Stomach smooth muscle (tissue), 2 donors: ENCODE data around the gene NODAL.

Source experiments
- H3K27ac ChIP-seq: one replicate; pipeline ENCODE4 v1.7.0; 2013; ENCODE audit warnings: mild to moderate bottlenecking, low read length, inconsistent platforms
- H3K27me3 ChIP-seq, 2 donors: one replicate each; pipeline ENCODE4 v1.7.0; 2013; ENCODE audit warnings: low read length in 2 of 2; ENCODE audit not compliant: insufficient read depth in 2 of 2, control insufficient read depth in 1 of 2
- H3K36me3 ChIP-seq, 2 donors: one replicate each; pipeline ENCODE4 v1.7.0; 2013; ENCODE audit warnings: low read length in 2 of 2; ENCODE audit not compliant: control insufficient read depth in 2 of 2, insufficient read depth in 2 of 2
- H3K4me1 ChIP-seq: one replicate; pipeline ENCODE4 v1.7.0; 2013; ENCODE audit warnings: low read length; ENCODE audit not compliant: control insufficient read depth, insufficient read depth
- H3K4me3 ChIP-seq, 2 donors: one replicate each; pipeline ENCODE4 v1.7.0; 2013; ENCODE audit warnings: low read length in 2 of 2
- H3K9ac ChIP-seq, 2 donors: one replicate each; pipeline ENCODE4 v1.7.0; 2013; ENCODE audit warnings: low read length in 2 of 2, mild to moderate bottlenecking in 1 of 2
- H3K9me3 ChIP-seq, 2 donors: one replicate each; pipeline ENCODE4 v1.7.0; 2013; ENCODE audit warnings: low read length in 2 of 2; ENCODE audit not compliant: control insufficient read depth in 2 of 2
- donor health status: healthy.
- donor health status: Pancreatic carcinoma.

The NODAL gene

DNA sequence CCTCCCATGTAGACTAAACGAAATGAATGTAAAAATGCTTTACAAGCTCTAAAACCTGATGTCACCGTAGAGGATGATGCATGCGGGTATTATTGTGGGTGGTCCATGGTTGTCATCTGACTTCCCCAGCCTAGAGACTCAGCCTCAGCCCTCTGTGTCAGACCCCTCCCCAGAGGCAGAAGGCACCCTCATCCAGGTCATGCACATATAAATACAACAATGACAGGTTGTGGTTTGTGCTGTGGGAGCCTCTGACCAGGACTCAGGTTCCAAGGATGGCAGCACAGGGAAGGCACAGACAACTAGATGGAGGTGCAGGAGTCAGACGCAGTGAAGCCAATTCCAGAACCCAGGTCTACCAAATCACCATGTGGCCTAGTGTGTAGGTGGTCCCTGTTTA lies 3.3 kb upstream of the NODAL start:
- H3K27ac ChIP-seq, result no peak overlapping the region
- peaks cover 5 to 17% of the 10 kb centered on the region in 2 donors for H3K27me3 ChIP-seq

DNA sequence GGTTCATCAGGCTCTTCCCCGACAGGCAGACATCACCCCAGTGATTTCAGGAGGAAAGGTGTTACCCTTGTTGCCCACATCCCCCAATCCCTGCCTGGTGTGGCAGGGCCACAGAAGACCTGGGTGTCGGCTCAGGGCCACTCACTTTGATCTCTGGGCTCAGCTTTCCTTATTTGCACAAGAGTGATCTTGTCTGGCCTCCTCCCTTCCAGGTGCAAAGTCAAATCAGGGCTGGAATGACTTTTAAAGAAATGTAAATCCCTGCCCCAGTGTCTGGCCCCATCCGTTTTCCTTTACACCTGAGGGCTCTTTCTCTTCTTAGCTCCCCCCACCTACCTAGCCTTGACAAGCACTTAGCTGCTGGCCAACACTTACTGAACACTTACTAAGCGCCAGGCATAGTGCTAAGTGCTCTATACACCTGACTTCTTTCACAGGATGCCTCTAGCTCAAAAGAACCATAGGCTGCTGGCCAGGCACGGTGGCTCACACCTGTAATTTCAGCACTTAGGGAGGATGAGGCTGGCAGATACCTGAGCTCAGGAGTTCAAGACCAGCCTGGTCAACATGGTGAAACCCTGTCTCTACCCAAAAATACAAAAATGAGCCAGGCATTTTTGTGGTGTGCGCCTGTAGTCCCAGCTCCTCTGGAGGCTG lies 979 bp upstream of the NODAL start:
- Histone ChIP-seq H3K9ac (no peak overlapping the region), H3K9me3 (no peaks in the 10 kb centered on the region), H3K4me3 (no peak overlapping the region), H3K36me3 (no peaks in the 10 kb centered on the region), H3K27ac (no peak overlapping the region), H3K4me1 (peaks cover 30% of the 10 kb centered on the region), H3K27me3 (peaks cover 5 to 17% of the 10 kb centered on the region in 2 donors)

More for the DNA sequence above, 3.3 kb upstream of the NODAL start:
- Histone ChIP-seq H3K9ac (no peak overlapping the region), H3K4me1 (peaks cover 42% of the 10 kb centered on the region), H3K4me3 (no peak overlapping the region), H3K36me3 (no peaks in the 10 kb centered on the region), H3K9me3 (no peaks in the 10 kb centered on the region)

DNA sequence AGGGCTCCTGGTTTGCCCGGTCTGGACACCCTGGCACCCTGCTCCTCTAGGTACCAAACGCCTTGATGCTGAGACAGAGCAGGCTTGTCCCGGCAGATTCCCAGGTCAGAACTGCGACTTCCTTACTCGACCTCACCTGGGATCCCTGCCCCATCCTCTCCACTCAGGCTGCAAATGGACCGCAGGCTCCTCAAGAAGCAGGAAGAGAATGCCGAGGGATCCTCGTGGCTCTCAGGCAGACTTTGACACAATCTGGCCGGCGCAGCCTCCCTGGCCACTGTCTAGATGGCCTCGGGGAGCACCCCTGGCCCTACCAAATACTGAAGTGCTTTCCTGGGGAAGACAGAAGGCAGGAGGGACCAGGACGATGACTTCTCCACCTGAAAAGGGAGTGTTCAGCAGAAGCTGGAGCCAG lies 421 bp upstream of the NODAL start:
- Histone ChIP-seq H3K36me3 (no peaks in the 10 kb centered on the region), H3K9ac (no peak overlapping the region), H3K27ac (no peak overlapping the region), H3K27me3 (peaks cover 5 to 17% of the 10 kb centered on the region in 2 donors), H3K4me1 (peaks cover 27% of the 10 kb centered on the region), H3K9me3 (no peaks in the 10 kb centered on the region), H3K4me3 (no peak overlapping the region)

DNA sequence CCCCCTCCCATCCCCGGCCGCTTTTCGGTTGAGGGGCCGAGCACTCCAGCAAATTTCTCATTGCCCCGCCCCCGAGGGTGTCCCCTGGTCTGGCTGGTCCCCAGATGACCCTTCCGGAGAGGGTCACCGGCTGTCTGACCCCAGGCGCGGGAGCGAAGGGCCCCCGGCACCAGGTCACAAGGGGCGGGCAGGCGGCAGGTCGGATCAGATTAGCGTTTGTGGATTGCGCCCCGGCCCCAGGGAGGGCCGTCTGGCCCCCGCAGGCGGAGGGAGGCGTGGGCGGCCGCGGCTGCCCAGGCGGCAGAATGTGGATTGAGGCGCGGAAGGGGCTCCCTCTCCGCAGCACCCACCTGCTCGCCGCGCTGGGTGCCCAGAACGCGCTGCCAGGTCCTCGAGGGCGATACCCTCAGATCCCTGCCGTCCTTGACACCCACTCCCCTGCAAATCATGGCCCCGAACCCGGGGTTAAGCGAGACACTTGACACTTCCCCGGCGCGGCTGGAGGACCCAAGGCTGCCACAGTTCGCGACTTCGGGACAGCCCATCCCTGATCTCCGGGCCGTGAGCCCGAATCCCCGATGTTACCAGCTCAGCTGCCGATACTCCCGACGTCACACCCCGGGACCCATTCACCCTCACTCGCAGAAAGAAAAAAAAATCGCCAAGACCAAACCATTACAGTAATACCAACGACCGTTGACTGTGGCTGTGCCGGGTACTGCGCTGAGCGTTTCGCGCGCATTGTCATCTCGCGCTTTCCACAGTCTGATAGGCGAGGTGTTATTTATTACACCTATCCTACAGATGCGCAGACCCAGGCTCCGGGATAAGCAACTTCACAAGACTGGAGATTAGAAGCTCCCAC lies 953 bp downstream of the NODAL start:
- Histone ChIP-seq H3K4me3 (peak overlapping the region; percentile 46 to 64), H3K4me1 (peaks cover 14% of the 10 kb centered on the region), H3K27me3 (peaks cover 5 to 17% of the 10 kb centered on the region in 2 donors), H3K9ac (peak overlapping the region in 1 of 2 donors; percentile 2), H3K27ac (no peak overlapping the region), H3K36me3 (no peaks in the 10 kb centered on the region), H3K9me3 (no peaks in the 10 kb centered on the region)

DNA sequence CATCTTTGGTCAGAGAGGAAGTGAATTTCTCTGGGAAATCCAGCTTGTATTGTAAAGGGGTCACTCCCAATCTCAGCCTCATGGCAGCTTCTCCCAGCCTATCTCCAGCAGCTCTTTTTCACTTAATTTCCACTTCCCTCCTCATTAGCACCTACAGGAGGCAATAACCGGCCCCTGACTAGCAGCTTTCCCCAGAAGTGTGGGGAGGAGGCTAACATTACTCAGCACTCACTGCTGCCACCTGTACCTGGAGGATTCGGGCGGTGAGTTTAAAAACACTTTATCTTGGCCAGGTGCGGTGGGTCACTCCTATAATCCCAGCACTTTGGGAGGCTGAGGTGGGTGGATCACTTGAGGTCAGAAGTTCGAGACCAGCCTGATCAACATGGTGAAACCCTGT lies 3.8 kb downstream of the NODAL start:
- Histone ChIP-seq H3K4me3 (no peak overlapping the region), H3K27me3 (peaks cover 5 to 17% of the 10 kb centered on the region in 2 donors), H3K4me1 (peaks cover 14% of the 10 kb centered on the region), H3K9me3 (no peaks in the 10 kb centered on the region), H3K27ac (no peak overlapping the region), H3K9ac (no peak overlapping the region), H3K36me3 (no peaks in the 10 kb centered on the region)

DNA sequence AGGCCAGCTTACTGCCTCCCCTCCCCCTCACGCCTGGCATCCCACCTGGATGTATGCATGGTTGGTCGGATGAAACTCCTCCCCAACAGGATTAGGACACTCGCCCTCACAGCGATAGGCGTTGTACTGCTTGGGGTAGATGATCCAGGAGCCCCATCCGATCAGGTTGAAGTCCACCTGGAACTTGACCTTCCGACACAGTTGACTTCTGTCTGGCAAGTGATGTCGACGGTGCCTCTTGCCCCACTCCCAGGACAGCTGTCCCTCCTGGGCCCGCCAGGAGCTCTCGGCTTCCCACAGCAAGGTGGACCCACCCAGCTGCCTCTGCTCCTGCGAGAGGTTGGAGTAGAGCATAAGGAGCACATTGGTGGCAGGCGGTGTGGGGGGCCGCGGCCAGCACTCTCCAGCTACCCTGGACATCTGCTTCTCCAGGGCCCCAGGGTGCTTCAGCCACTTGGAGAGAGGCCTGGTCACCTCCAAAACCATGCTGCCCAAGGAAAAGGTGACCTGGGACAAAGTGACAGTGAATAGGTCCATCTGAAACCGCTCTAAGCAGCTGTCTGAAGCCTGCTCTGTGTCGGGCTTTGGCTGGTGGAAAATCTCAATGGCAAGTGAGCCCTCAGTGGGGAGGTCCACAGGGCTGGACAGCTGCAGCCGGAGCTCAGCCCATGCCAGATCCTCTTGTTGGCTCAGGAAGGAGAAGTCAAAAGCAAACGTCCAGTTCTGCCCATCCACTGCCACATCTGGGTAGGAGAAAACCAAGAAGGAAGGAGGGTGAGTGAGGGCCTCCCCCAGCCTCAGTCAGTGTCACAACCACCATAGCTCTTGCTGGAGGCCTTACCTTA lies 6.0 kb downstream of the NODAL start:
- Histone ChIP-seq H3K4me1 (peaks cover 26% of the 10 kb centered on the region), H3K9me3 (no peaks in the 10 kb centered on the region), H3K27me3 (peaks cover 0 to 3% of the 10 kb centered on the region in 2 donors), H3K4me3 (no peak overlapping the region), H3K9ac (no peak overlapping the region), H3K27ac (no peak overlapping the region), H3K36me3 (no peaks in the 10 kb centered on the region)

DNA sequence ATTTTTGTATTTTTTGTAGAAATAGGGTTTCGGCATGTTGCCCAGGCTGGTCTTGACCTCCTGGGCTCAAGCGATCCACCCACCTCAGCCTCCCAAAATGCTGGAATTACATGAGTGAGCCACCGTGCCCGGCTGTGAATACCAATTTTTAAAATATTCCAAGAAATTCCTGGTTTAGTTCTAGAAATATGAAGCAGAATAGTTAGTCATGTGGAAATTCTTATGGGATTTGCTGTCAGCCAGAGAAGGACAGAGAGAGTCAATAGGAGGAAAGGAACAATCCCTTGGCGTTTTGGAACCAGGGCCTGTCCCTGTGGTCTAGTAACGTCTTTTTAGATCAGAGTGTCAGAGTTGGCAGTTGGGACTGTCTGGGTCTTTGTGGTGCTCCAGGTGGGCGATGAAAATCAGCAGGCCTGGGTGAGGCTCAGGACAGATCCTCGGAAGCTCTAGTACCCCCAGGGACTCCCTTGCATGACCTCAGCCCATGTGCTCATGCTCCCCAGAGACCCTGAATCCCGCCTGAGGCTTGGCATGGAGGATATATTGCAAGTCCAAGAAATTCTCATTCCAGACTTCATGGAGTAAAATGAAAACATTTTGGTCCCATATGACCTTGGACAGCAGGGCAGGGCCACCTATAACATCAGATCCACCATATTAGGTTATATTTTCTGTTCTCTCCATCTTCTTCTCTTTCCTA lies 7.8 kb downstream of the NODAL start:
- no peaks in the 10 kb centered on the region for H3K9me3 ChIP-seq
- H3K36me3 ChIP-seq, result peaks cover 2 to 5% of the 10 kb centered on the region in 2 donors
- H3K27ac ChIP-seq, result no peak overlapping the region
- H3K4me1 ChIP-seq, result peaks cover 37% of the 10 kb centered on the region
- no peak overlapping the region for H3K4me3 ChIP-seq
- H3K9ac ChIP-seq, result no peak overlapping the region
- no peaks in the 10 kb centered on the region for H3K27me3 ChIP-seq

DNA sequence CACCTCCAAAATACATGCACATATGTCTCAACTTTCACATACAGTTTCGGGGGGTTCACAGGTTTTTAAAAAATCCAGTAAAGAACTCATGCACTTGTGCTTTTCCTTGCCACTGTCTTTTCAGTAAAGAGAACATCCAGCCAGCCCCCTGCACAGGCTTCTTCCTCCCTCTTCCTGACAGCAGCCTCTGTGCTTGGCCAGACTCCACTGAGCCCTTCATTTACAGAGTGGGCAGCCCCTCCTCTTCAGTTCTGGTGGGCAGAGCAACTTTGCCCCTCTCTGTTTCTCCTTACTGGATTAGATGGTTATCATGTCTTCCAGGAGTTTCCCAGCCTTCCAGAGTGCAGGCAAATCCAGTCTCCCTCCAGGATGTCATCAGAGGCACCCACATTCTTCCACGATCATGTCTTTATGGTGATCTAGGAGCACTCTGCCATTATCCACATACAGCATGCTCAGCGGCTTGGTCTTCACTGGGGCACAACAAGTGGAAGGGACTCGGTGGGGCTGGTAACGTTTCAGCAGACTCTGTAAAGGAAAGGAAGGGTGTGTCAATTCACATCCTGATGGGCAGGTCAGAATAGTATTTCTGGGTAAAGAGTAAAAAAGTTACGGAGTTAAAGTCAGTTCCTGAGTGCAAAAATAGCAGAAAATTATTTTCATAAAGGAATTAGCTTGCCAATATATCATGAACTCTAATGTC lies 8.8 kb downstream of the NODAL start:
- Histone ChIP-seq H3K9me3 (no peaks in the 10 kb centered on the region), H3K9ac (no peak overlapping the region)

DNA sequence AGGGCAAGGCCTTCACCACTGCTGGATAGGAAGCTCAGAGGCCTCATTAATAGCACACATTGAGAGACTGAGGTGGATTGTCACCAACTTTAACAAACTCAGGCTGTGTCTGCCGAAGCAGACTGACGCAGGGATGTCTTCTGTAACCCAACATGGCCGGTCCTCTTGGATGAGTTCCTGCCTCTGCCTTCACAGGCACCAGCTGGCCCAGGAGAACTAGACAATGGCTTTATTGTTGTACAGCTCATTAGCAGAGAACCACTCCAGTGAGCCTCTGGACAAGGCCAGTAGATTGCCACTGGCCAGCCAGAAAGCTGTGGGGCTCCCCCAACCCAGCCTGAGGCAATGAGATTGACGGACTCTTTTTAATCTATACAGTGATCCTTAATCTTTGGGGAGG lies 9.4 kb downstream of the NODAL start:
- Histone ChIP-seq H3K36me3 (peaks cover 5 to 12% of the 10 kb centered on the region in 2 donors), H3K27ac (peak overlapping the region; percentile 86), H3K9me3 (no peaks in the 10 kb centered on the region), H3K9ac (no peak overlapping the region), H3K27me3 (no peaks in the 10 kb centered on the region), H3K4me3 (no peak overlapping the region), H3K4me1 (peaks cover 51% of the 10 kb centered on the region)

More for the DNA sequence above, 8.8 kb downstream of the NODAL start:
- peaks cover 5 to 7% of the 10 kb centered on the region in 2 donors for H3K36me3 ChIP-seq
- peak overlapping the region; percentile 86 for H3K27ac ChIP-seq
- peaks cover 45% of the 10 kb centered on the region for H3K4me1 ChIP-seq
- no peaks in the 10 kb centered on the region for H3K27me3 ChIP-seq
- H3K4me3 ChIP-seq, result no peak overlapping the region
